SU-DHL-6 (cell line): ENCODE data around the gene GDPGP1.

Source experiments
- H2AFZ ChIP-seq: fragments of 200-600 bp; sonication (generic); 2 replicates; pipeline ENCODE4 v1.6.1; 2014; ENCODE audit warnings: low read depth, mild to moderate bottlenecking, moderate library complexity, mixed read lengths, antibody characterized with exemption, low read length; ENCODE audit not compliant: severe bottlenecking
- H3F3A ChIP-seq: fragments of 200-600 bp; shearing (Covaris generic); 2 replicates; pipeline ENCODE4 v1.6.0; 2016; ENCODE audit warnings: antibody characterized with exemption, mild to moderate bottlenecking; ENCODE audit not compliant: insufficient read depth
- H3K27ac ChIP-seq: fragments of 200-600 bp; sonication (generic); 2 replicates; pipeline ENCODE4 v1.5.1; 2016; ENCODE audit warnings: low read depth, mild to moderate bottlenecking, low read length, moderate library complexity, mixed read lengths
- H3K27me3 ChIP-seq: fragments of 200-600 bp; sonication (generic), shearing (Covaris generic); 2 replicates; pipeline ENCODE4 v1.6.0; 2014; ENCODE audit warnings: mild to moderate bottlenecking, low read length
- H3K36me3 ChIP-seq: fragments of 200-600 bp; sonication (generic); 2 replicates; pipeline ENCODE4 v1.6.1; 2014; ENCODE audit warnings: mild to moderate bottlenecking, low read length, mixed read lengths
- H3K4me2 ChIP-seq: fragments of 300-600, 200-600 bp; shearing (Covaris generic), sonication (generic); 2 replicates; pipeline ENCODE4 v1.6.0; 2014; ENCODE audit warnings: low read length, low read depth, mild to moderate bottlenecking; ENCODE audit not compliant: poor library complexity, severe bottlenecking
- H3K4me3 ChIP-seq: fragments of 200-600 bp; sonication (generic); 2 replicates; pipeline ENCODE4 v1.5.1; 2014; ENCODE audit warnings: antibody characterized with exemption, low read length, mild to moderate bottlenecking, mixed read lengths; ENCODE audit not compliant: insufficient read depth, poor library complexity, severe bottlenecking
- H3K79me2 ChIP-seq: fragments of 200-600 bp; sonication (generic); 2 replicates; pipeline ENCODE4 v1.6.1; 2014; ENCODE audit warnings: mild to moderate bottlenecking, low read length, moderate library complexity; ENCODE audit not compliant: insufficient read depth
- H3K9ac ChIP-seq: fragments of 200-600 bp; sonication (generic); 2 replicates; pipeline ENCODE4 v1.7.0; 2014; ENCODE audit warnings: mild to moderate bottlenecking, low read length
- H3K9me2 ChIP-seq: fragments of 200-600 bp; sonication (generic); replicated peaks from 2 replicates; pipeline ENCODE4 v1.6.1; 2014; ENCODE audit warnings: low read length; ENCODE audit not compliant: insufficient read depth
- H3K9me3 ChIP-seq: fragments of 200-600 bp; sonication (generic); 2 replicates; pipeline ENCODE4 v1.6.1; 2014; ENCODE audit warnings: low read length, mixed read lengths; ENCODE audit not compliant: insufficient read depth
- H4K20me1 ChIP-seq: fragments of 200-600 bp; sonication (generic); 2 replicates; pipeline ENCODE4 v1.6.1; 2014; ENCODE audit warnings: low read depth, mild to moderate bottlenecking, antibody characterized with exemption, low read length, moderate library complexity, mixed read lengths
- EZH2phosphoT487 ChIP-seq: fragments of 200-600 bp; sonication (generic), shearing (Covaris generic); conservative IDR thresholded peaks from 2 replicates; pipeline ENCODE4 v1.6.1; 2018; ENCODE audit warnings: mild to moderate bottlenecking, antibody characterized with exemption, low read length, moderate library complexity, mixed read lengths
- TF ChIP-seq, protein P1 (sequence below): fragments of 200-600 bp; sonication (generic); IDR thresholded peaks from one replicate; pipeline ENCODE4 v1.5.1; 2017; ENCODE audit warnings: antibody characterized with exemption, mild to moderate bottlenecking, low read length, moderate library complexity; ENCODE audit not compliant: insufficient read depth, poor library complexity, severe bottlenecking

Gene GDPGP1

GRCh38 chr15:90264671-90265070, 30.7 kb downstream of the GDPGP1 start:
- peak overlapping the region; percentile 68 for H3K4me3 ChIP-seq
- H3K9me3 ChIP-seq, result no peaks in the 10 kb centered on the region
- no peaks in the 10 kb centered on the region for H3K9me2 ChIP-seq
- peaks cover 8% of the 10 kb centered on the region; the same call in 1 of the 2 replicates for H4K20me1 ChIP-seq
- no peaks in the 10 kb centered on the region for H3K27me3 ChIP-seq
- H3K36me3 ChIP-seq, result peaks cover 15% of the 10 kb centered on the region
- H2AFZ ChIP-seq, result peak overlapping the region; percentile 76
- peak overlapping the region; percentile 68; the same call in 1 of the 2 replicates for H3K27ac ChIP-seq
- peak overlapping the region; percentile 94 for H3K4me2 ChIP-seq
- TF ChIP-seq EZH2phosphoT487, result no peak
- TF ChIP-seq, protein P1, sequence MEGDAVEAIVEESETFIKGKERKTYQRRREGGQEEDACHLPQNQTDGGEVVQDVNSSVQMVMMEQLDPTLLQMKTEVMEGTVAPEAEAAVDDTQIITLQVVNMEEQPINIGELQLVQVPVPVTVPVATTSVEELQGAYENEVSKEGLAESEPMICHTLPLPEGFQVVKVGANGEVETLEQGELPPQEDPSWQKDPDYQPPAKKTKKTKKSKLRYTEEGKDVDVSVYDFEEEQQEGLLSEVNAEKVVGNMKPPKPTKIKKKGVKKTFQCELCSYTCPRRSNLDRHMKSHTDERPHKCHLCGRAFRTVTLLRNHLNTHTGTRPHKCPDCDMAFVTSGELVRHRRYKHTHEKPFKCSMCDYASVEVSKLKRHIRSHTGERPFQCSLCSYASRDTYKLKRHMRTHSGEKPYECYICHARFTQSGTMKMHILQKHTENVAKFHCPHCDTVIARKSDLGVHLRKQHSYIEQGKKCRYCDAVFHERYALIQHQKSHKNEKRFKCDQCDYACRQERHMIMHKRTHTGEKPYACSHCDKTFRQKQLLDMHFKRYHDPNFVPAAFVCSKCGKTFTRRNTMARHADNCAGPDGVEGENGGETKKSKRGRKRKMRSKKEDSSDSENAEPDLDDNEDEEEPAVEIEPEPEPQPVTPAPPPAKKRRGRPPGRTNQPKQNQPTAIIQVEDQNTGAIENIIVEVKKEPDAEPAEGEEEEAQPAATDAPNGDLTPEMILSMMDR, result no peak
- peak overlapping the region; percentile 81 for H3K9ac ChIP-seq
- peaks cover 34% of the 10 kb centered on the region for H3K79me2 ChIP-seq
- H3F3A ChIP-seq, result no peaks in the 10 kb centered on the region

- H3K27me3 ChIP-seq, result no peaks in the 10 kb centered on the region
- H3K27ac ChIP-seq, result peak within 1 kb of the TSS; percentile 68
- peaks cover 42% of the 10 kb centered on the region for H3K79me2 ChIP-seq
- no peaks in the 10 kb centered on the region for H3K9me3 ChIP-seq
- no peaks in the 10 kb centered on the region for H3F3A ChIP-seq
- peak within 1 kb of the TSS; percentile 81 for H3K9ac ChIP-seq
- peak within 1 kb of the TSS; percentile 94 for H3K4me2 ChIP-seq
- H2AFZ ChIP-seq, result peak within 1 kb of the TSS; percentile 76
- TF ChIP-seq, protein P1, result no peak
- no peak for TF ChIP-seq EZH2phosphoT487
- peak within 1 kb of the TSS; percentile 68 for H3K4me3 ChIP-seq
- H4K20me1 ChIP-seq, result peaks cover 8% of the 10 kb centered on the region; the same call in 1 of the 2 replicates
- H3K36me3 ChIP-seq, result peaks cover 18% of the 10 kb centered on the region
- no peaks in the 10 kb centered on the region for H3K9me2 ChIP-seq
Observed at GRCh38 chr15:90265271-90266060, 31.5 kb downstream of the GDPGP1 start, which contains the start of gene NGRN. NGRN (plus strand) TSS chr15:90265672; CDS start chr15:90265713, 41 bp downstream.

GRCh38 chr15:90266061-90266431, 32.0 kb downstream of the GDPGP1 start:
- Histone ChIP-seq H3K4me3 (peak overlapping the region; percentile 68), H3F3A (no peaks in the 10 kb centered on the region), H3K27me3 (no peaks in the 10 kb centered on the region), H3K36me3 (peaks cover 19% of the 10 kb centered on the region), H3K79me2 (peaks cover 47% of the 10 kb centered on the region), H3K9ac (peak overlapping the region; percentile 81), H3K4me2 (peak overlapping the region; percentile 94), H3K27ac (peak overlapping the region; percentile 68), H2AFZ (peak overlapping the region; percentile 76), H4K20me1 (peaks cover 8% of the 10 kb centered on the region; the same call in 1 of the 2 replicates), H3K9me3 (no peaks in the 10 kb centered on the region), H3K9me2 (no peaks in the 10 kb centered on the region)
- TF ChIP-seq, protein P1, result no peak
- no peak for TF ChIP-seq EZH2phosphoT487
